Activated B cell treated with CpG ODN at 0.5 μM for 24 hours (primary cell): ENCODE measurements around the gene UGDH. TPM values are rescaled to one million over a fixed set of nuclear protein-coding genes. Genes with fewer than 3 reads are reported as not detected.
"Not testable (repeated sequence)": the region's sequence is repeated elsewhere in the genome, so short reads cannot be mapped to it uniquely, and the experiment has no call there.

Experiments
- ATAC-seq: fragments of 200-7000 bp; cut with Tn5 transposase; one replicate; pipeline ENCODE4 v1.10.0; 2021; ENCODE audit warnings: low read depth, mild to moderate bottlenecking, moderate library complexity
- CTCF ChIA-PET: fragments of 350-600 bp; sonication (Branson Sonifier 250); formaldehyde crosslinking; loops from one replicate; lab custom pipeline; 2021; ENCODE audit warnings: antibody characterized with exemption; lab: Charles Lee
- POLR2A ChIA-PET: fragments of 350-600 bp; sonication (Branson Sonifier 250); formaldehyde crosslinking; loops from one replicate; lab custom pipeline; 2021; ENCODE audit warnings: antibody characterized with exemption; lab: Charles Lee
- DNase-seq: peaks from one replicate; pipeline ENCODE4 v3.0.0; 2022
- H3K27ac Mint-ChIP-seq: one replicate; pipeline ENCODE4 v1.8.0; 2020; ENCODE audit warnings: mixed read lengths
- H3K27me3 Mint-ChIP-seq: one replicate; pipeline ENCODE4 v1.8.0; 2021; ENCODE audit warnings: mixed read lengths
- H3K36me3 Mint-ChIP-seq: one replicate; pipeline ENCODE4 v1.8.0; 2021; ENCODE audit warnings: low read depth, mixed read lengths
- H3K4me1 Mint-ChIP-seq: one replicate; pipeline ENCODE4 v1.8.0; 2021; ENCODE audit warnings: mixed read lengths
- H3K4me3 Mint-ChIP-seq: one replicate; pipeline ENCODE4 v1.8.0; 2020; ENCODE audit warnings: mild to moderate bottlenecking, mixed read lengths
- H3K9me3 Mint-ChIP-seq: one replicate; pipeline ENCODE4 v1.8.0; 2020; ENCODE audit warnings: mixed read lengths
- intact Hi-C: fragments of 100-400 bp; cut with micrococcal nuclease; formaldehyde crosslinking; loops from one replicate; pipeline ENCODE4 v1.15.1; 2024
- total RNA-seq: library from RNA; stranded (reverse); gene quantifications from 2 replicates; pipeline ENCODE4 v1.2.3, GENCODE V29; 2022
- TF ChIP-seq, protein P1 (sequence below): fragments of 200-600 bp; IDR thresholded peaks from one replicate; pipeline ENCODE4 v1.8.0; 2022; ENCODE audit warnings: antibody characterized with exemption, mild to moderate bottlenecking

Gene UGDH
- total RNA-seq, 1 donor from 2014 or later, result 43.3 TPM

GRCh38 chr4:39518484-39518883, 8.8 kb downstream of the UGDH start:
- DNase-seq (no peak), ATAC-seq (no peak)
- H3K9me3 Mint-ChIP-seq, result no peaks in the 10 kb centered on the region
- H3K4me1 Mint-ChIP-seq, result no peaks in the 10 kb centered on the region
- no peaks in the 10 kb centered on the region for H3K27me3 Mint-ChIP-seq
- TF ChIP-seq, protein P1, sequence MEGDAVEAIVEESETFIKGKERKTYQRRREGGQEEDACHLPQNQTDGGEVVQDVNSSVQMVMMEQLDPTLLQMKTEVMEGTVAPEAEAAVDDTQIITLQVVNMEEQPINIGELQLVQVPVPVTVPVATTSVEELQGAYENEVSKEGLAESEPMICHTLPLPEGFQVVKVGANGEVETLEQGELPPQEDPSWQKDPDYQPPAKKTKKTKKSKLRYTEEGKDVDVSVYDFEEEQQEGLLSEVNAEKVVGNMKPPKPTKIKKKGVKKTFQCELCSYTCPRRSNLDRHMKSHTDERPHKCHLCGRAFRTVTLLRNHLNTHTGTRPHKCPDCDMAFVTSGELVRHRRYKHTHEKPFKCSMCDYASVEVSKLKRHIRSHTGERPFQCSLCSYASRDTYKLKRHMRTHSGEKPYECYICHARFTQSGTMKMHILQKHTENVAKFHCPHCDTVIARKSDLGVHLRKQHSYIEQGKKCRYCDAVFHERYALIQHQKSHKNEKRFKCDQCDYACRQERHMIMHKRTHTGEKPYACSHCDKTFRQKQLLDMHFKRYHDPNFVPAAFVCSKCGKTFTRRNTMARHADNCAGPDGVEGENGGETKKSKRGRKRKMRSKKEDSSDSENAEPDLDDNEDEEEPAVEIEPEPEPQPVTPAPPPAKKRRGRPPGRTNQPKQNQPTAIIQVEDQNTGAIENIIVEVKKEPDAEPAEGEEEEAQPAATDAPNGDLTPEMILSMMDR, result no peak
- CTCF ChIA-PET, result no interaction called here
- H3K27ac Mint-ChIP-seq, result no peak overlapping the region
- H3K36me3 Mint-ChIP-seq, result peaks cover 20% of the 10 kb centered on the region
- intact Hi-C loops, result no loop called here
- no peak overlapping the region for H3K4me3 Mint-ChIP-seq
- POLR2A ChIA-PET, result no interaction called here

- TF ChIP-seq, protein P1, result no peak
- intact Hi-C loops, result no loop called here
- Mint-ChIP-seq H3K9me3 (no peaks in the 10 kb centered on the region), H3K4me3 (no peak overlapping the region), H3K36me3 (peaks cover 33% of the 10 kb centered on the region), H3K4me1 (no peaks in the 10 kb centered on the region), H3K27ac (no peak overlapping the region), H3K27me3 (no peaks in the 10 kb centered on the region)
- ATAC-seq (no peak), DNase-seq (no peak)
- ChIA-PET CTCF (no interaction called here), POLR2A (no interaction called here)
These were observed 10.8 kb downstream of the UGDH start for GRCh38 chr4:39516407-39516966.

- H3K27me3 Mint-ChIP-seq, DNase-seq, intact Hi-C loops, ATAC-seq, H3K9me3 Mint-ChIP-seq, POLR2A ChIA-PET, H3K4me1 Mint-ChIP-seq, CTCF ChIA-PET, H3K4me3 Mint-ChIP-seq, H3K27ac Mint-ChIP-seq: not testable (repeated sequence)
- H3K36me3 Mint-ChIP-seq, result peaks cover 32% of the 10 kb centered on the region
These were observed 11.4 kb downstream of the UGDH start for GRCh38 chr4:39515669-39516401.

DNA sequence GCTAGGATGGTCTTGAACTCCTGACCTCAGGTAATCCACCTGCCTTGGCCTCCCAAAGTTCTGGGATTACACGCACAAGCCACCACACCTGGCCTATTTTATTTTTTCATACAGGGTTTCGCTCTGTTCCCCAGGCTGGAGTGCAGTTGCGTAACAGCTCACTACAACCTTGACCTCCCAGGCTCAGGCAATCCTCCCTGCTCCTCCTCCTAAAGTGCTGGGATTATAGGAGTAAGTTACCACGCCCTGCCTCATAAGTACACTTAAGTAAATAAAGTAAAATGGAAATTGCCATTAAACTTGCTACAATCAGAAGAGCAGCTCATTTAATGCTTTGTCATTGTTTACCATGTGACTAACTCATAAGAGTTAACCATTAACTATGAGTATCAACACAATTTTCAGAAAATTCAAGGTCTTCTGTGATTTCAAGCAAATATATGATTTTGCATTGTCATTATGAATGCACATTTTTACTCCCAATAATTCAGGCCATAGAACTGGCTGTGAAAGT, 12.3 kb downstream of the UGDH start:
- intact Hi-C loops, result no loop called here
- CTCF ChIA-PET, result no interaction called here
- no peak for DNase-seq
- peaks cover 40% of the 10 kb centered on the region for H3K36me3 Mint-ChIP-seq
- H3K27me3 Mint-ChIP-seq, result no peaks in the 10 kb centered on the region
- POLR2A ChIA-PET, result interaction anchor here (0.6 to 0.7 kb wide), 2 partner anchors 9 to 52 kb away, joined by 3 to 9 read pairs; no protein-coding TSS in a partner anchor
- no peaks in the 10 kb centered on the region for H3K4me1 Mint-ChIP-seq
- no peaks in the 10 kb centered on the region for H3K9me3 Mint-ChIP-seq
- no peak overlapping the region for H3K27ac Mint-ChIP-seq
- TF ChIP-seq, protein P1, result no peak
- no peak for ATAC-seq
- no peak overlapping the region for H3K4me3 Mint-ChIP-seq

DNA sequence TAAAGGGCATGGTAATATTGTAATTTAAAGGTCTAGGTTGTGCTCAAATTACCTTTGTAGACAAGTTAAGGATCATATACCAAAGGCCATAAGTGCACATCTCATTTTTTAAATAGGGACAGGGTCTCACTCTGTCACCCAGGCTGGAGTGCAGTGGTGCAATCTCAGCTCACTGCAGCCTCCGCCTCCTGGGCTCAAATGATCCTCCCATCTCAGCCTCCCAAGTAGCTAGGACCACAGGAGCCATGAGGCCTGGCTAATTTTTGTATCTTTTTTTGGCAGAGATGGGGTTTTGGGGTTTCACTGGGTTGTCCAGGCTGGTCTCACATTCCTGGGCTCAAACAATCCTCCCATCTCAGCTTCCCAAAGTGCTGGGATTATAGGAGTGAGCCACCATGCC, 13.0 kb downstream of the UGDH start:
- POLR2A ChIA-PET, H3K27me3 Mint-ChIP-seq, ATAC-seq, CTCF ChIA-PET, intact Hi-C loops, H3K4me1 Mint-ChIP-seq, H3K4me3 Mint-ChIP-seq, H3K27ac Mint-ChIP-seq, DNase-seq, H3K9me3 Mint-ChIP-seq: not testable (repeated sequence)
- H3K36me3 Mint-ChIP-seq, result peaks cover 46% of the 10 kb centered on the region

GRCh38 chr4:39510348-39510929, 16.8 kb downstream of the UGDH start:
- Mint-ChIP-seq H3K27ac (no peak overlapping the region), H3K36me3 (peaks cover 68% of the 10 kb centered on the region), H3K27me3 (no peaks in the 10 kb centered on the region), H3K9me3 (no peaks in the 10 kb centered on the region), H3K4me3 (no peak overlapping the region), H3K4me1 (no peaks in the 10 kb centered on the region)
- ChIA-PET CTCF (interaction anchor here (0.6 kb wide), 2 partner anchors 152 to 419 kb away, joined by 3 to 4 read pairs; no protein-coding TSS in a partner anchor), POLR2A (interaction anchor here (0.6 kb wide), 1 partner anchor 9 kb away, joined by 4 read pairs; no protein-coding TSS in a partner anchor)
- intact Hi-C loops, result no loop called here
- ATAC-seq (no peak), DNase-seq (no peak)
- TF ChIP-seq, protein P1, result no peak
